PFSK-1 (cell line): ENCODE results near the gene POU2F1.

ENCODE experiments used
- POLR2AphosphoS5 ChIP-seq: IDR thresholded peaks from 2 replicates; pipeline ENCODE4 v1.6.1; 2012; ENCODE audit warnings: low read depth, mild to moderate bottlenecking, control low read depth, low read length, moderate library complexity
- SIN3A ChIP-seq: IDR thresholded peaks from 2 replicates; pipeline ENCODE4 v1.6.1; 2012; ENCODE audit warnings: mild to moderate bottlenecking, low read length, moderate library complexity, borderline replicate concordance; ENCODE audit not compliant: insufficient read depth

- TF ChIP-seq SIN3A: no peak
- no peak for TF ChIP-seq POLR2AphosphoS5
Measured at GRCh38 chr1:167305059-167305705, 84.5 kb downstream of the POU2F1 start.
